HG02970 (cell line): ENCODE data around the gene EML4.
"Not testable (repeated sequence)": the region's sequence is repeated elsewhere in the genome, so short reads cannot be mapped to it uniquely, and the experiment has no call there.

ENCODE experiments used
- ATAC-seq: cut with Tn5 transposase; IDR thresholded peaks from one replicate; pipeline ENCODE4 v1.9.1; 2021; ENCODE audit warnings: mild to moderate bottlenecking, moderate library complexity, moderate number of reproducible peaks; ENCODE audit not compliant: unreplicated experiment, low FRiP score

Gene EML4

DNA sequence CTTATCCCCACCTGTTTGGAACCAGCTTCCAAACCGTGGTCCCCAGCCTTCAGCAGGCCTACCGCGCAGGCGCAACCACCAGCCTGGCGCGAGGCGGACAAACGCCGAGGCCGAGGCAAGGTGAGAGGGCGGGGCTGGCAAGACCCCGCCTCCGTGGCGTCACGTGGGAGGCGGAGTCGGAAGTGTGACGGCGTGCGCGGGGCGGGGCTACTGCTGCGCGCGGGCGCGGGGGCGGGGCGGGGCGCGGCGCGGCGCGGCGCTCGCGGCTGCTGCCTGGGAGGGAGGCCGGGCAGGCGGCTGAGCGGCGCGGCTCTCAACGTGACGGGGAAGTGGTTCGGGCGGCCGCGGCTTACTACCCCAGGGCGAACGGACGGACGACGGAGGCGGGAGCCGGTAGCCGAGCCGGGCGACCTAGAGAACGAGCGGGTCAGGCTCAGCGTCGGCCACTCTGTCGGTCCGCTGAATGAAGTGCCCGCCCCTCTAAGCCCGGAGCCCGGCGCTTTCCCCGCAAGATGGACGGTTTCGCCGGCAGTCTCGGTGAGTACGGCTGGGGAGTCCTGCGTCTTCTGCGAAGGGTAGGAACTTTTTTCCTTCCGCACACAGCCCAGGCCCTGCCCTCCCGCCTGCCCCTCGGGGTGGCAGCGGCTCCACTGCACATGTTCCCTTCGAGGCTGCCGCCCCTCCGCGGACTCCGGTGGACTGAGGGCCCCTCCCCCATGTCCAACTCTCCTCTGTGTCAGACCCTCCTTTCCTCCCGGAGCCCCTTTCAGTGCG lies at the start of gene EML4:
Gene EML4, plus strand, starts transcription at position 254 of the 774 bp plus-strand sequence. Its CDS starts 259 bp downstream, at position 513.
- ATAC-seq: peak; percentile 87

GRCh38 chr2:42123426-42123825 lies 45.7 kb upstream of the EML4 start:
- ATAC-seq: no peak

DNA sequence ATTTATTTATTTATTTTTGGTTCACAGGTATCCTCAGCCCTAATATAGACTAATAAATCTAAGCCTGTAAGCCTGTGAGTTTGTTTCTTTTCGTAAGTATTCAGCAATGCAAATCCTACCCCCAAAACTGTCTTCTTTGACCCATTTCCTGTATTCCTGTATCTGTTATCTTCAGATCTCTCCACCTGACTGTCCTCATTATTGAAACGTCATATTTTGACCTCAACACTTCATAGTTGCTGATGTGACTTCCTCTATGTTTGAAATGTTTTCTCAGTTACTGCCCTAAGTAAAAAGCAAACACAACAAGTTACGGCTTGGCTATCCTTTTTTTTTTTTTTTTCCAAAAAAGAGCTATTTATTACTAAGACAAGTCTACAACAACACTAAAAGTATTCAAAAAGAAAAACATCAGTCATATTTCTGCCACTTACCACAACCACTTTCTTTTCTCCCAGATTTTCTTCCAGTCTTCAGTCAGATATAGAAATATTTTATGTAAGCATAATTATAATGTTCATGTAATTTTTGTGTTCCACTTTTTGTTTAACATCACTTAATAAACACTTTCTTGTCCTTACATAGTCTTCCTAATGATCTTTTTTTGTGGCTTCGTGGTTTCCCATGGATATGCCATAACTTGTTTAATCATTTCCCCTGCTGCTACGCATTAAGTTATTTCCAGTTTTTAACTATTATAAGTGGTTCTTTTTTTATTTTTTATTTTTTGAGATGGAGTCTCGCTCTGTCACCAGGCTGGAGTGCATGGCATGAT lies 45.0 kb upstream of the EML4 start:
- peak; percentile 64 for ATAC-seq

DNA sequence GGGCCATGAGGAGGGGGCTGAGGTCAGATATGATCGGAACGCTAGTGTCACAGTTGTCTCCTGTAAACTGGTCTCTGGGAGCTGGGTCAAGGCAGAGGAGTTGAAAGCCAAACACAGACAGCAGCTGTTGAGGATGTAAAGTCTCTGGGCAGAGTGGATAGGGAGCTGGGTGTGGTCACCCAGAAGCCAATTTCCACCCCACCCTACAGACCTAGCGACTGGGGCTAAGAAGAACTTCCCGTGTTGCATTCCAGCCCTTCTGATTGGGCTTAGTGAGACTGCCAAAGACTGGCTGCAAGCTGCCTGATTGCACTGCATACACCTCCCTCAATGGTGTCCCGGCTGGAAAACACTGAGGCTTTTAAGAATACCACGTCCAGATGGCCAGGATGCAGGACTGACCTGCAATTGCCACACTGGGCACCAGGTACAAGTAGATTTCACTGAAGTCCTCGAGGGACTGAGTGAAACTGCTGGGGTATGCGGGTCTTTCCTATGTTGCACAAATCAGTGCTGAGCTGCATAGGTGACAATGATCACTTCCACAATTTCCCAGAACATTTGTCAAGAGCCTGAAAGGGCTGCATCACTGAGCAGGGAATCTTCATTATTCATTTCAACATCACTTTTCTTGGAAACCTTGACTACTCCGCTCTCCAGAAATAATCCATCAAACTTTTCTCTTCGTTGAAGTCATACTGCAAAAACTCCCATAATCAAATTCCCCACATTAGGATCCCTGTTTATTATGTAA lies 43.1 kb upstream of the EML4 start:
- ATAC-seq: no peak

- not testable (repeated sequence) for ATAC-seq
Observed at GRCh38 chr2:42126873-42127272, 42.3 kb upstream of the EML4 start.

DNA sequence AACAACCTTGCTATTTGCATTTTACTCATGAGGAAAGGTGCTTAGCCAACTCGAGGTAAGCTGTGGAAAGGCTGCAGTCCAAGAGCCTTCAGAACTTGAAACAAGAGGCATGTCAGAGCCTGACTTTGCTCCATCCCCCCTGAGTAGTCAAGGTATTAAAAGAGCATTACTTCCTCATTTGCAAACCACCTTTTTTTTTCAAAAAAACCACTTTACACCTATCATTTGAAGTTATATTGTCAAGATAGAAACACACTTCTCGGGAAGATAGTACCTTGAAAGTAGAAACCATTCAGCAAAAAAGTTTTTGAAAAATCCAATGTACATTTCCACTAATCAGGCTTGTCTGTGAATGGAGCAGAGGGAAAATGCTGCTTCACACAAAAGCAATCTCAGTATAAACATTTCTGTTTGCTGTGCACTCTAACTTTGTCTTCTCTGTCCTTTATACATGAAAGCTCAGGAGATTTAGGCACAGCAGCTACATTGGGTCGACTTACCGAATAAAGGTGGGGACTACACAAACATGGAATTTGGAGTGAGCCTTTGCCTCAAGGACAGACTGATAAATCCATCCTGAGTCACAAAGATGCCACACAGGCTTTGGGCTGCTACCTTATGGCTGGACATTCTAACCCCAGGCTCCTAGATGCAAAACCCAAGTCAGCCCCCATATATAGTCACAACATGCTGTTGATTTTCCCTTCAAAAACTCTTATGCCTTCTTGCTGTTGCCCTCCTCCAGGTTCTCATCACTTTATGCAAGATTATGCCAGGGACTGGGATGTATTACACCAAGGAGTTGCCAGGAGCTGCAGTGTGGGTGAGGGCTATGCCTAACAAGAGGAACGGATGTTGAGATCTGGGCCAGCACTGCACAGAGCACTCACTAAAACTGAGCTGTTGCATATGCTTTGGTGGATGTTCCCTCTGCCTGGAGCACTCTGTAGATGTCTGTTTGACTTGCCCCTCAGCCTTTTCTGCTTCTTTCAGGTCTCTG lies 41.4 kb upstream of the EML4 start:
- ATAC-seq: no peak

DNA sequence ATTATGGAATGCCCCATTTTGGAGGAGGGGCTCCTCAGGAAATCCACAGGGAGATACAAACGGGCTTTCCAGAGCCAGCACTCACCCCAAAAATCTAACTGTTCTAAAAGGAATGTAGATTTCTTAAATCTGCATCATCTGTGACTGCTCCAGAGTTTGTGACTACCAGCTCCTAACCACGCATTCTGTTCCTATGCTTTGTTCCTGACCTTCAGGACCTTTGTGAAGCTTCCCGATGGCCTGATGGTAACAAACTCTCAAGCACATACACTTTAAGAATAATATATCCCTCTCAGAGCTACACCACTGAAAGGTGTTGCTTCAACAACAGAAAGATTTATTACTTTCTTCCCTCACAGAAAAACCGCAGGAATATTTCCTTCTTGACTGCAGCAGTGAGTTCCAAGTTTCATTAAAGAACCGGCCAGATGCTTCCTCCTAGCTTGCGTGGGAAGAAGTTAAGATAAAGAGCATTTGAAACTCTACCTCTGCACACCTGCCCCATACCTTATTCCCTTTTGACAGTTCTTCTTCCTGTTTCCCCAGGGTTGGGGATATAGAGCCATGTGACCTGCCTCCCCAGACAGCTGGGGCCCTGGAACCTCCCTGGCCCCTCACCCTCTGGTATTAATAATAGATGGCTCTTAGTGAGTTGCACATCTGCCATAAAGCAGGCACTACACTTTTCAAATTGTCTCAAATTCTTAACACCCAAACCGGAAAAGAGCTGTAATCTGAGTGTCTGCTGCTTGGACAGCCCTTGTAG lies 40.2 kb upstream of the EML4 start:
- ATAC-seq: no peak

DNA sequence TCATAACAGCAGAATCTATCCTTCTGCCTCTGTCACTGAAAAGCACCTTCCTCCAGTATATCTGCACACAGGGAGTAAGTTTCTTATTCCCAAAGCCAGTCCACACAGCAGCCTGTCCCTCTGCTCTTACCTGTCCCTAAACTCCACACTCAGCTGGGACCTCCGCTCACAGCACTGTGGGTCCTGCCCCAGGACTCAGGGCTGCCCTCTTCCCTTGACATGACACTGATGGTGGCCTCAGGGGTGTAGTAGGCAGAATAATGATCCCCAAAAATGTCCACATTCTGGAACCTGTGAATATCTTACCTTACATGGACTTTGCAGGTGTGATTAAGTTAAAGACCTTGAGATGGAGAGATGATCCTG lies 39.7 kb upstream of the EML4 start:
- ATAC-seq: no peak

DNA sequence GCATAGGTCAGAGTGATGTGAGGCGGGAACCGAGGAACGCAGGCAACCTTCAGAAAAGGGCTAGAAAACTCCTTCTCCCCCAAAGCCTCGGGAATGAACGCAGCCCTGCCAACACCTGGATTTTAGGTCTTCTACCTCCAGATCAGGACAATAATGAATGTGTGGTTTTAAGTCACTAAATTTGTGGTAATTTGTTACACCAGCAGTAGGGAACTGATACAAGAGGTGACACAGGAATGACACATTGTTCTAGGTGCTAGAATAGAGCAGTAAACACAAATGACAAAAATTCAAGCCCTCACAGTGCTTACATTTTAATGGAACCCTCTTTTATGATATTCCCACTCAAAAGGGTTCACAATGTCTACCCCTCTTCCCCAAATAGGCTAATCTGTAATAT lies 39.2 kb upstream of the EML4 start:
- no peak for ATAC-seq

DNA sequence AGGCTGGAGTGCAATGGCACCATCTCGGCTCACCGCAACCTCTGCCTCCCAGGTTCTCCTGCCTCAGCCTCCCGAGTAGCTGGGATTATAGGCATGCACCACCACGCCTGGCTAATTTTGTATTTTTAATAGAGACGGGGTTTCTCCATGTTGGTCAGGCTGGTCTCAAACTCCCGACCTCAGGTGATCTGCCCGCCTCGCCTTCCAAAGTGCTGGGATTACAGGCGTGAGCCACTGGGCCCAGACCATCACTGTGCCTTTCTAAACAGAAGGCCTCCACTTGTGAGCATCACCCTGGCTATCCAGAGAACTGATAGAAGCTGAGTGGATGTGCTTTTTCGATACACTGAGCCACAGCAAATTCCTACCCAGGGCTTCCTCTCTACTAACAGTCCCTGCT lies 38.3 kb upstream of the EML4 start:
- ATAC-seq: not testable (repeated sequence)

- no peak for ATAC-seq
Observed at GRCh38 chr2:42132191-42132965, 36.8 kb upstream of the EML4 start.

- peak; percentile 82 for ATAC-seq
Observed at GRCh38 chr2:42132966-42133641, 36.0 kb upstream of the EML4 start.

GRCh38 chr2:42133771-42134195 lies 35.4 kb upstream of the EML4 start:
- ATAC-seq: no peak

GRCh38 chr2:42134401-42134932 lies 34.7 kb upstream of the EML4 start:
- ATAC-seq: not testable (repeated sequence)

GRCh38 chr2:42135381-42136312 lies 33.5 kb upstream of the EML4 start:
- ATAC-seq: no peak

DNA sequence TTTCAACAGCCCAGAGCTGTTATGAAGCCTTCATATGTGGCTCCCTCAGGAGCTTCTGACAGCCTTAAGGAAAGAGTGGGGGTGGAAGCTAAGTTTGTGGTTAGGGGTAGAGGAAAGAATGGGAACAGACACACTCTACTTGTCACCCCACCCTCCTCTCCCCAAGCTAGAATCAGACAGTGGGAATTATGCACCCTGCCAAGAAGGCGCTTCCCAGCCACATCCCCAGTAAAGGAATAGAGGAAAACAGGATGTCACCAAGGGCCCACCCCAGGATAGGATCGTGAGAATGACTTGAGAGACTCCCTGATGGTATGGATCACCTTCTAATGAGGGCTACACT lies 32.4 kb upstream of the EML4 start:
- ATAC-seq: no peak
